IMR-90 (cell line): ENCODE measurements around the gene ANO10. TPM values are rescaled to one million over a fixed set of nuclear protein-coding genes. Genes with fewer than 3 reads are reported as not detected.

ENCODE experiments used
- ATAC-seq: fragments of 200-7000 bp; cut with Tn5 transposase; 2 replicates; pipeline ENCODE4 v1.9.1; 2020; ENCODE audit warnings: low read depth, mild to moderate bottlenecking, moderate library complexity
- BruUV-seq: library from RNA; stranded (reverse); fragments of 400-500 nt; replicated peaks from 2 replicates; lab custom pipeline; 2021; lab: Mats Ljungman, UMichigan
- CTCF ChIA-PET: fragments of 300-600 bp; formaldehyde crosslinking; extraction: SDS; loops from one replicate; lab custom pipeline; 2021; ENCODE audit warnings: antibody characterized with exemption; lab: Yijun Ruan, JAX
- POLR2A ChIA-PET: fragments of 300-600 bp; sonication (Branson Sonifier 250); formaldehyde crosslinking; loops from one replicate; lab custom pipeline; 2022; ENCODE audit warnings: antibody characterized with exemption; ENCODE audit not compliant: unreplicated experiment; lab: Charles Lee
- DNase-seq: peaks from one replicate; pipeline ENCODE4 v3.0.0; 2013
- H2AFZ ChIP-seq: replicated peaks from 2 replicates; pipeline ENCODE3; 2013; ENCODE audit warnings: low read length, mild to moderate bottlenecking; ENCODE audit not compliant: poor library complexity
- H2AK5ac ChIP-seq: 2 replicates; pipeline ENCODE4 v1.6.1; 2013; ENCODE audit warnings: low read depth, low read length, inconsistent platforms
- H2AK9ac ChIP-seq: replicated peaks from 2 replicates; pipeline ENCODE3; 2013; ENCODE audit warnings: mild to moderate bottlenecking, low read depth, low read length, moderate library complexity; ENCODE audit not compliant: poor library complexity
- H2BK120ac ChIP-seq: 2 replicates; pipeline ENCODE4 v1.6.1; 2013; ENCODE audit warnings: low read depth, low read length, inconsistent platforms
- H2BK15ac ChIP-seq: 3 replicates; pipeline ENCODE4 v1.6.1; 2013; ENCODE audit warnings: low read depth, low read length, inconsistent platforms
- H2BK20ac ChIP-seq: 2 replicates; pipeline ENCODE4 v1.6.1; 2013; ENCODE audit warnings: low read depth, mild to moderate bottlenecking, inconsistent platforms, low read length, moderate library complexity
- H2BK5ac ChIP-seq: 2 replicates; pipeline ENCODE4 v1.6.1; 2013; ENCODE audit warnings: mild to moderate bottlenecking, low read depth, low read length, inconsistent platforms; ENCODE audit not compliant: poor library complexity, severe bottlenecking
- H3K14ac ChIP-seq: replicated peaks from 2 replicates; pipeline ENCODE4 v1.6.1; 2013; ENCODE audit warnings: low read depth, low read length, inconsistent platforms
- H3K18ac ChIP-seq: 2 replicates; pipeline ENCODE4 v1.6.1; 2013; ENCODE audit warnings: low read depth, low read length, control low read depth
- H3K23ac ChIP-seq: 2 replicates; pipeline ENCODE4 v1.6.1; 2013; ENCODE audit warnings: low read depth, low read length, inconsistent platforms
- H3K27ac ChIP-seq: 2 replicates; pipeline ENCODE4 v1.5.1; 2013; ENCODE audit warnings: mild to moderate bottlenecking, control low read depth, low read length; ENCODE audit not compliant: insufficient read depth
- H3K27me3 ChIP-seq: 2 replicates; pipeline ENCODE4 v1.6.1; 2013; ENCODE audit warnings: low read length; ENCODE audit not compliant: control insufficient read depth, insufficient read depth
- H3K36me3 ChIP-seq: 2 replicates; pipeline ENCODE4 v1.6.1; 2013; ENCODE audit warnings: low read length, mixed read lengths; ENCODE audit not compliant: control insufficient read depth, insufficient read depth
- H3K4ac ChIP-seq: 2 replicates; pipeline ENCODE4 v1.6.1; 2013; ENCODE audit warnings: low read depth, low read length, inconsistent platforms
- H3K4me1 ChIP-seq: 2 replicates; pipeline ENCODE4 v1.6.1; 2013; ENCODE audit warnings: low read length, mixed read lengths; ENCODE audit not compliant: control insufficient read depth, insufficient read depth
- H3K4me2 ChIP-seq: 2 replicates; pipeline ENCODE4 v1.6.1; 2013; ENCODE audit warnings: low read depth, mild to moderate bottlenecking, control low read depth, low read length, moderate library complexity
- H3K4me3 ChIP-seq: 2 replicates; pipeline ENCODE4 v1.5.1; 2013; ENCODE audit warnings: low read depth, mild to moderate bottlenecking, control low read depth, low read length, moderate library complexity; ENCODE audit not compliant: insufficient read depth
- H3K56ac ChIP-seq: 2 replicates; pipeline ENCODE4 v1.6.1; 2013; ENCODE audit warnings: low read length, inconsistent platforms; ENCODE audit not compliant: insufficient read depth; ENCODE audit errors: extremely low read depth
- H3K79me1 ChIP-seq, 2 experiments: 2 replicates each; pipeline ENCODE4 v1.6.1; 2013; ENCODE audit warnings: low read length in 2 of 2, inconsistent platforms in 1 of 2, low read depth in 1 of 2
- H3K9ac ChIP-seq: 2 replicates; pipeline ENCODE4 v1.6.1; 2013; ENCODE audit warnings: low read depth, low read length, control low read depth
- H3K9me1 ChIP-seq: 2 replicates; pipeline ENCODE4 v1.6.1; 2013; ENCODE audit warnings: low read length, inconsistent platforms; ENCODE audit not compliant: insufficient read depth
- H3K9me3 ChIP-seq: 2 replicates; pipeline ENCODE4 v1.6.1; 2013; ENCODE audit warnings: low read length; ENCODE audit not compliant: control insufficient read depth, insufficient read depth
- H4K20me1 ChIP-seq: 2 replicates; pipeline ENCODE4 v1.6.1; 2013; ENCODE audit warnings: low read length, inconsistent platforms; ENCODE audit not compliant: insufficient read depth
- H4K5ac ChIP-seq: 2 replicates; pipeline ENCODE4 v1.6.1; 2013; ENCODE audit warnings: mild to moderate bottlenecking, low read depth, low read length, control low read depth
- H4K8ac ChIP-seq, 2 experiments: 2 replicates each; pipeline ENCODE4 v1.6.1; 2013; ENCODE audit warnings: low read depth in 2 of 2, low read length in 2 of 2, control low read depth in 1 of 2, inconsistent platforms in 1 of 2
- H4K91ac ChIP-seq: 2 replicates; pipeline ENCODE4 v1.6.1; 2013; ENCODE audit warnings: low read depth, low read length, inconsistent platforms; ENCODE audit not compliant: insufficient read depth
- MAFK ChIP-seq: IDR thresholded peaks from 2 replicates; pipeline ENCODE4 v1.6.1; 2012; ENCODE audit warnings: low read depth, low read length, improper control_type of control experiment
- WGBS, 2 experiments: methylation state at CpG; one replicate each; pipeline versions ENCODE4 v1.1.5 to v1.1.7; 2013; ENCODE audit warnings: missing lambda C conversion rate in 2 of 2; ENCODE audit not compliant: insufficient read length in 1 of 2; ENCODE audit errors: extremely low coverage in 2 of 2; 5-methylcytosine and 5-hydroxymethylcytosine counted together
- dilution Hi-C: fragments of 300-500 bp; cut with HindIII; formaldehyde crosslinking; loops from one replicate; pipeline ENCODE4 v1.14.3; 2018; ENCODE audit warnings: low sequenced_read_pairs; ENCODE audit not compliant: unreplicated experiment
- in situ Hi-C: fragments of 300-500 bp; cut with MboI; formaldehyde crosslinking; loops from 3 replicates; pipeline ENCODE4 v1.14.3; 2019; ENCODE audit warnings: low sequenced_read_pairs, inconsistent platforms, mixed read lengths
- intact Hi-C: fragments of 100-400 bp; cut with micrococcal nuclease; formaldehyde crosslinking; loops from 2 replicates; pipeline ENCODE4 v1.10.0; 2022
- polyA plus RNA-seq, 3 experiments: library from polyadenylated mRNA; depleted of rRNA; stranded (reverse); fragments of >200 nt; gene quantifications; 2 replicates each; pipeline ENCODE4 v1.2.3, GENCODE V29; 2012; ENCODE audit warnings: low replicate concordance in 1 of 3
- total RNA-seq: library from RNA; depleted of rRNA; stranded (reverse); fragments of >200 nt; gene quantifications from 2 replicates; pipeline ENCODE4 v1.2.3, GENCODE V29; 2012

ANO10 gene
- total and polyA plus RNA-seq, 2 of the 4 experiments (the other 2 are of a cell fraction) = 28.5 to 41.6 TPM

GRCh38 chr3:43468133-43468532 is 153.7 kb downstream of the ANO10 start:
- ATAC-seq = no peak
- H3K14ac ChIP-seq = no peak overlapping the region
- in situ Hi-C loops = no loop called here
- ChIA-PET CTCF (interaction anchor here (0.7 to 1.6 kb wide), 2 partner anchors 19 to 731 kb away, joined by 3 read pairs; no protein-coding TSS in a partner anchor), POLR2A (no interaction called here)
- no peaks in the 10 kb centered on the region for H4K20me1 ChIP-seq
- no peak overlapping the region for H3K27ac ChIP-seq
- no peak overlapping the region for H2AFZ ChIP-seq
- TF ChIP-seq MAFK = no peak
- BruUV-seq = no TSS peak
- H2AK5ac ChIP-seq = no peak overlapping the region
- no peak overlapping the region for H4K8ac ChIP-seq
- H2BK5ac ChIP-seq = no peak overlapping the region
- no peak for DNase-seq
- H3K4ac ChIP-seq = no peak overlapping the region
- no peak overlapping the region for H3K23ac ChIP-seq
- intact Hi-C loops = no loop called here
- no peaks in the 10 kb centered on the region for H3K27me3 ChIP-seq
- H3K4me1 ChIP-seq = no peaks in the 10 kb centered on the region
- no peak overlapping the region for H3K9ac ChIP-seq
- no peak overlapping the region for H3K56ac ChIP-seq
- no peaks in the 10 kb centered on the region for H3K9me3 ChIP-seq
- no peak overlapping the region for H2BK20ac ChIP-seq
- H2BK15ac ChIP-seq = no peak overlapping the region
- H3K79me1 ChIP-seq = peaks cover 1 to 3% of the 10 kb centered on the region in 2 experiments; a peak in 2 of 4 replicates
- H3K9me1 ChIP-seq = 0 out of 2 replicates have a peak, but pooled peaks cover under 1% of the 10 kb centered on the region
- H3K36me3 ChIP-seq = peaks cover 4% of the 10 kb centered on the region
- no CpG with 5 or more reads among the region's 1 CpG for WGBS, 2 experiments
- H3K18ac ChIP-seq = no peak overlapping the region
- no peak overlapping the region for H4K5ac ChIP-seq
- H2AK9ac ChIP-seq = no peak overlapping the region
- H2BK120ac ChIP-seq = no peak overlapping the region
- H3K4me3 ChIP-seq = no peak overlapping the region
- dilution Hi-C loops = no loop called here
- H4K91ac ChIP-seq = no peak overlapping the region
- H3K4me2 ChIP-seq = no peak overlapping the region
